ENCODE results near the gene ZNF234.
"Not testable (repeated sequence)": the region's sequence is repeated elsewhere in the genome, so short reads cannot be mapped to it uniquely, and the experiment has no call there.

The ZNF234 gene

DNA sequence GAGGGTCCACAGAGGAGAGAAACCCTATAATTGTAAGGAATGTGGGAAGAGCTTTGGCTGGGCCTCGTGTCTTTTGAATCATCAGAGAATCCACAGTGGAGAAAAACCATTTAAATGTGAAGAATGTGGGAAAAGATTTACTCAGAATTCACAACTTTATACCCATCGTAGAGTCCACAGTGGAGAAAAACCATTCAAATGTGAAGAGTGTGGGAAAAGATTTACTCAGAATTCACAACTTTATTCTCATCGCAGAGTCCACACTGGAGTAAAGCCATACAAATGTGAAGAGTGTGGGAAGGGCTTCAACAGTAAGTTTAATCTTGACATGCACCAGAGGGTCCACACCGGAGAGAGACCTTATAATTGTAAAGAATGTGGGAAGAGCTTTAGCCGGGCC lies 9.4 kb upstream of the ZNF234 start:
- H3K4me1 ChIP-seq (ENCODE audit: insufficient read depth, low read length), result no peaks in the 10 kb centered on the region
- peak overlapping the region in 1 of 2 donors; percentile 25 for H3K4me3 ChIP-seq (ENCODE audit: low read depth in 1 of 2, low read length in 2 of 2)
- H3K36me3 ChIP-seq (ENCODE audit: insufficient read depth, low read length), result peaks cover 39% of the 10 kb centered on the region
- no peaks in the 10 kb centered on the region for H3K27me3 ChIP-seq (ENCODE audit: control insufficient read depth in 1 of 2, insufficient read depth in 2 of 2, low read length in 2 of 2)
- H3K9me3 ChIP-seq (ENCODE audit: low read length), result peaks cover 42% of the 10 kb centered on the region
- no peak overlapping the region for H3K9ac ChIP-seq (ENCODE audit: low read length)
- H3K27ac ChIP-seq (ENCODE audit: low read depth, low read length), result no peak overlapping the region

DNA sequence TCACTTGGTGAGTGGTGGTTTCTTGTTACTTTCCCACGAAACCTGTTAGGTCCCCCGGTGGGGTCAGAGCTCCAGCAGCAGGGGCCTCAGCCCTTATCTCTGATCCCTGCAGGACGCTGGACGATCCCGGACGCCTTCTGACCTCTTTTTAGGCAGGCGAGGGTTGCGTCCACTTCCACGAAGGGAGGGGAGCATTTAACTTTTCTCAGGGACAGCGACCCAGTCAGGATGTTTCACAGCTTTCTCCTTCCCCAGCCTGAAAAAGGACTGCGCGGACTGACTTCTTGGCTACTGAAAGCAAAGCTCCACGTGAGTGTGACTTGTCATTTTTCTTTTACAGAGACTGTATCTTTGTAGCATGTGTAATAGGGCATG lies 692 bp downstream of the ZNF234 start:
- Histone ChIP-seq H3K4me3 (ENCODE audit: low read depth in 1 of 2, low read length in 2 of 2) (peak overlapping the region; percentile 80 to 94), H3K36me3 (ENCODE audit: insufficient read depth, low read length) (peaks cover 18% of the 10 kb centered on the region), H3K27me3 (ENCODE audit: control insufficient read depth in 1 of 2, insufficient read depth in 2 of 2, low read length in 2 of 2) (no peaks in the 10 kb centered on the region), H3K27ac (ENCODE audit: low read depth, low read length) (peak overlapping the region; percentile 78), H3K4me1 (ENCODE audit: insufficient read depth, low read length) (peaks cover 14% of the 10 kb centered on the region), H3K9me3 (ENCODE audit: low read length) (no peaks in the 10 kb centered on the region), H3K9ac (ENCODE audit: low read length) (peak overlapping the region; percentile 63)

DNA sequence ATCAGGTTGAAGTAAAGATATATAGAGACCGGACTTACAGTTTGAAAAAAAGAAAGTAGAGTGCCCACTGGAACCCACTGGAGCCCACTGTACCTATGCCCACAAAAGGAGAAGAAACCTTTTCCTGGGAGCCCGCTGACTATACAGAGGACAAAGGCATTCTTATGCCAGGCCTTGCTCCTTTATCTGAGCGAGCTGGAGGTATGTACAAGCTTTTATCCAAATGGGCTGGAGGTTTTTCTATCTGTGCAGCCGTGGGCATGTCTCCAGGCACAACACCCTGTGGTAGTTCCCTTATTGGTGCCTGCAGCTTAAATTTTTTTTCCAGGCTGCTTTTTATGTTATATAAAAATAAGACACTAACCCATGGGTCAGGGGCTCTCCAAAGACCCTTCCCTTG lies 8.4 kb downstream of the ZNF234 start:
- Histone ChIP-seq H3K4me3 (ENCODE audit: low read depth in 1 of 2, low read length in 2 of 2) (peak overlapping the region in 1 of 2 donors; percentile 27), H3K27ac (ENCODE audit: low read depth, low read length) (no peak overlapping the region), H3K36me3 (ENCODE audit: insufficient read depth, low read length) (peaks cover 76% of the 10 kb centered on the region), H3K4me1 (ENCODE audit: insufficient read depth, low read length) (no peaks in the 10 kb centered on the region), H3K9ac (ENCODE audit: low read length) (no peak overlapping the region), H3K9me3 (ENCODE audit: low read length) (peaks cover 42% of the 10 kb centered on the region), H3K27me3 (ENCODE audit: control insufficient read depth in 1 of 2, insufficient read depth in 2 of 2, low read length in 2 of 2) (no peaks in the 10 kb centered on the region)

DNA sequence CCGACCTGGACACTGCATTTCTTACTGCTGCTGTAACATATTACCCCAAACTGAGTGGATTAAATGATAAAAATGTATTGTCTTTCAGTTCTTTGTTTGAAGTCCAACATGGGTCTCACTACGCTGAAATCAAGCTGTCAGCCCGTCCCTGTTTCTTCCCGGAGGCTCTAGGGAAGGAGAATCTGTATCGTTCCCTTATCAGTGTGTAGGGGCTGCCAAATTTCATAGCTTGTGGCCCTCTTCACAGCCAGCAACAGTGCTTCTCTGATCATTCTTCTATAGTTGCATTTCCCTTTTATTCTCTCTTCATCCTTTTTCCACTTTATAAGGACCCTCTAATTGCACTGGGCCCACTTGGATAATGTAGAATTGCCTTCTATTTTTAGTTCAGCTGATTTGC lies 10.1 kb downstream of the ZNF234 start:
- Histone ChIP-seq H3K4me3 (ENCODE audit: low read depth in 1 of 2, low read length in 2 of 2) (peak overlapping the region in 1 of 2 donors; percentile 7), H3K4me1 (ENCODE audit: insufficient read depth, low read length) (no peaks in the 10 kb centered on the region)

DNA sequence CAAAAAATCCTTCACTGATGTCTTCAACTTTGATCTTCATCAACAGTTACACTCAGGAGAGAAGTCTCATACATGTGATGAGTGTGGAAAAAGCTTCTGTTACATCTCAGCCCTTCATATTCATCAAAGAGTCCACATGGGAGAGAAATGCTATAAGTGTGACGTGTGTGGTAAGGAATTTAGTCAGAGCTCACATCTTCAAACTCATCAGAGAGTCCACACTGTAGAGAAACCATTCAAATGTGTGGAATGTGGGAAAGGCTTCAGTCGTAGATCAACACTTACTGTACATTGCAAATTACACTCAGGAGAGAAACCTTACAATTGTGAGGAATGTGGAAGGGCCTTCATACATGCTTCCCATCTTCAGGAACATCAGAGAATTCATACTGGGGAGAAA lies 15.1 kb downstream of the ZNF234 start:
- Histone ChIP-seq H3K9me3 (ENCODE audit: low read length) (peaks cover 57% of the 10 kb centered on the region), H3K9ac (ENCODE audit: low read length) (no peak overlapping the region), H3K27me3 (ENCODE audit: control insufficient read depth in 1 of 2, insufficient read depth in 2 of 2, low read length in 2 of 2) (no peaks in the 10 kb centered on the region), H3K36me3 (ENCODE audit: insufficient read depth, low read length) (peaks cover 47% of the 10 kb centered on the region), H3K4me1 (ENCODE audit: insufficient read depth, low read length) (no peaks in the 10 kb centered on the region), H3K27ac (ENCODE audit: low read depth, low read length) (no peak overlapping the region), H3K4me3 (ENCODE audit: low read depth in 1 of 2, low read length in 2 of 2) (peak overlapping the region; percentile 1 to 12)

More for the DNA sequence above, 10.1 kb downstream of the ZNF234 start:
- H3K27ac ChIP-seq (ENCODE audit: low read depth, low read length), result no peak overlapping the region
- H3K27me3 ChIP-seq (ENCODE audit: control insufficient read depth in 1 of 2, insufficient read depth in 2 of 2, low read length in 2 of 2), result no peaks in the 10 kb centered on the region
- peaks cover 49% of the 10 kb centered on the region for H3K9me3 ChIP-seq (ENCODE audit: low read length)
- no peak overlapping the region for H3K9ac ChIP-seq (ENCODE audit: low read length)
- peaks cover 70% of the 10 kb centered on the region for H3K36me3 ChIP-seq (ENCODE audit: insufficient read depth, low read length)

DNA sequence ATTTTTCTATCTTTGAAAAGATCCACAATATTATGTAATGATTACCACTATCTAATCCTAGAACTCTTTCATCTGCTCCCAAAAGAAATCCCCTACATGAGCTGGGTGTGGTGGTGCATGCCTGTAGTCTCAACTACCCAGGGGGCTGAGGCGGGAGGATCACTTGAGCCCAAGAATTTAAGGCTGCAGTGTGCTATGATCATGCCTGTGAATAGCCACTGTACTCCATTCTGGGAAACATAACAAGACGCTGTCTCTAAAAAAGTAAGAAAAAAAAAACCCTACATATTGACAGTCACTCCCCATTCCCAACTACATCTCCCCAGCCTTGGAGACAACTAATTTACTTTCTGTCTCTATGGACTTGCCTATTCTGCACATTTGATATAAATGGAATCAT lies 22.4 kb downstream of the ZNF234 start:
- Histone ChIP-seq H3K9ac (ENCODE audit: low read length) (no peak overlapping the region), H3K27me3 (ENCODE audit: control insufficient read depth in 1 of 2, insufficient read depth in 2 of 2, low read length in 2 of 2) (no peaks in the 10 kb centered on the region), H3K27ac (ENCODE audit: low read depth, low read length) (no peak overlapping the region), H3K4me1 (ENCODE audit: insufficient read depth, low read length) (peaks cover 7% of the 10 kb centered on the region), H3K9me3 (ENCODE audit: low read length) (peaks cover 15% of the 10 kb centered on the region), H3K4me3 (ENCODE audit: low read depth in 1 of 2, low read length in 2 of 2) (no peak overlapping the region), H3K36me3 (ENCODE audit: insufficient read depth, low read length) (peaks cover 21% of the 10 kb centered on the region)

DNA sequence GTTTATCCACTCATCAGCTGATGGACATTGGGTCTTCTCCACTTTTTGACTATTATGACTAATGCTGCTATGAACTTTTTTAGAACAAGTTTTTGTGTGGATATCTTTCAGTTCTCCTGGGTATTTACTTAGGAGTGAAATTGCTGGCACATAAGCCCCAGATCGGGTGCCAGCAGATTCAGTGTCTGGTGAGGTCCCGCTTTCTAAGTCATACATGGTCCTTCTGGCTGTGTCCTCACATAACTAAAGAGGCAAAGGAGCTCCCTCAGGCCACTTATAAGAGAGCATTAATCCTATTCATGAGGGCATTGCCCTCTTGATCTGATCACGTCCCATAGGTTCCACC lies 22.9 kb downstream of the ZNF234 start:
- Histone ChIP-seq H3K9ac (ENCODE audit: low read length) (no peak overlapping the region), H3K36me3 (ENCODE audit: insufficient read depth, low read length) (peaks cover 25% of the 10 kb centered on the region), H3K4me1 (ENCODE audit: insufficient read depth, low read length) (peaks cover 7% of the 10 kb centered on the region), H3K27me3 (ENCODE audit: control insufficient read depth in 1 of 2, insufficient read depth in 2 of 2, low read length in 2 of 2) (no peaks in the 10 kb centered on the region), H3K4me3 (ENCODE audit: low read depth in 1 of 2, low read length in 2 of 2) (peak overlapping the region; percentile 69 to 79), H3K27ac (ENCODE audit: low read depth, low read length) (peak overlapping the region; percentile 80), H3K9me3 (ENCODE audit: low read length) (peaks cover 10% of the 10 kb centered on the region)

DNA sequence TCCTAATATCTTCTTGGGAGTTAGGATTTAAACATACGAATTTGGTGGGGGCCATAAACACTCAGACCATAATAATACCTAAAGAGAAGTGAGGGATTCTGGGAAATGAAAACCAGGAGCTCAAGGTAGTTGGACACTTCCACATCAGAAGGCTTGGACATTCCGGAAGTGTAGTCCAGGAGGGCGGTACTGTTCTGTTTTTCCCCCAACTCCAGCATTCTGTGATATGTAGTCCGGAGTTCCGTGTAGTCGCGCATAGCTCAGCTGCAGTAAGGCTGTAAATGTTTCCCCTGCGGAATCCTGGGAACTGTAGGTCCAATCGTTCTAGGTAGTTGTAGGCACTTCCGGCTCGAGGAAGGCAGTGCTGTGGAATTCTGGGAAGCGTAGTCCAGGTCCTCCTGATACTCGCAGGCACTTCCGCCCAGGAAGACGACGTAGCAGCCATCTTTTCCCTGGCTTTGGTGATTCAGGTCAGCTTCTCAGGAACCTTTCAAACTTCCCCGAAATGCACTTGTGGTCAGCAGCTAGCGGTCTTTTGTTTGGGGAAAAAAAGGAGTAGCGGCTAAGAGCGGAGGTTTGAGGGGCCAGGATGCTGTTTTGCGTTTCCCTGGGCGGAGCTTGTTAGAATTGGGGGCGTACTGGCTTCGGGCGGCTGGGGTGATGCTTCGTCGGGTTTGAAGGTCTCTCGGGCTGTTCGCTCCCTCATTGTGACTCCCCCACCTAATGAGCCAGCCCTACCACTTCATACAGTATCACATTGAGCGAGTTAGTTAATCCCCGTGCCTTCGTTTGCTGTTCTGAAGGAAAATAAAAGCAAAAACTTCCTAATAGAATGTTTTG lies 23.5 kb downstream of the ZNF234 start, which contains the start of gene ZNF226:
Gene ZNF226, plus strand, starts transcription at position 428 of the 840 bp plus-strand sequence. CDS start 4,981 bp downstream, outside the sequence.
- Histone ChIP-seq H3K4me3 (ENCODE audit: low read depth in 1 of 2, low read length in 2 of 2) (peak within 1 kb of the TSS; percentile 69 to 79), H3K36me3 (ENCODE audit: insufficient read depth, low read length) (peaks cover 31% of the 10 kb centered on the region), H3K27me3 (ENCODE audit: control insufficient read depth in 1 of 2, insufficient read depth in 2 of 2, low read length in 2 of 2) (no peaks in the 10 kb centered on the region), H3K9ac (ENCODE audit: low read length) (peak within 1 kb of the TSS; percentile 62), H3K4me1 (ENCODE audit: insufficient read depth, low read length) (peaks cover 7% of the 10 kb centered on the region), H3K27ac (ENCODE audit: low read depth, low read length) (peak within 1 kb of the TSS; percentile 80), H3K9me3 (ENCODE audit: low read length) (peaks cover 7% of the 10 kb centered on the region)

DNA sequence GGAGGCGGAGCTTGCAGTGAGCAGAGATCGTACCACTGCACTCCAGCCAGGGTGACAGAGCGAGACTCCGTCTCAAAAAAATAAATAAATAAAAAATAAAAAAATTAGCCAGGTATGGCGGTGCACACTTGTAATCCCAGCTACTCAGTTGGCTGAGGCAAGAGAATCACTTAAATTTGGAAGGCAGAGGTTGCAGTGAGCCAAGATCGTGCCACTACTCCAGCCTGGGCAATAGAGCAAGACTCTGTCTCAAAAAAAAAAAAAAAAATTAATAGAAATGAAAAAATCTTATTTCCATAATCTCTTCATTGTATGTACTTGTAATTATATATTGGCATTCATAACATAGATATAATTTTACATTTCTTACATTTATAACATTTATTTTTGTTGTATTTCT lies 29.3 kb downstream of the ZNF234 start:
- H3K4me3 ChIP-seq (ENCODE audit: low read depth in 1 of 2, low read length in 2 of 2); H3K9ac ChIP-seq (ENCODE audit: low read length); H3K4me1 ChIP-seq (ENCODE audit: insufficient read depth, low read length); H3K27ac ChIP-seq (ENCODE audit: low read depth, low read length); H3K27me3 ChIP-seq (ENCODE audit: control insufficient read depth in 1 of 2, insufficient read depth in 2 of 2, low read length in 2 of 2): not testable (repeated sequence)
- peaks cover 82% of the 10 kb centered on the region for H3K36me3 ChIP-seq (ENCODE audit: insufficient read depth, low read length)
- H3K9me3 ChIP-seq (ENCODE audit: low read length), result peaks cover 50% of the 10 kb centered on the region

DNA sequence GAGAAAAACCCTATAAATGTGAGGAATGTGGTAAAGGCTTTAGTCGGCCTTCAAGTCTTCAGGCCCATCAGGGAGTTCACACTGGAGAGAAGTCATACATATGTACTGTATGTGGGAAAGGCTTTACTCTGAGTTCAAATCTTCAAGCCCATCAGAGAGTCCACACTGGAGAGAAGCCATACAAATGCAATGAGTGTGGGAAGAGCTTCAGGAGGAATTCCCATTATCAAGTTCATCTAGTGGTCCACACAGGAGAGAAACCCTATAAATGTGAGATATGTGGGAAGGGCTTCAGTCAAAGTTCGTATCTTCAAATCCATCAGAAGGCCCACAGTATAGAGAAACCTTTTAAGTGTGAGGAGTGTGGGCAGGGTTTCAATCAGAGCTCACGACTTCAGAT lies 35.2 kb downstream of the ZNF234 start:
- Histone ChIP-seq H3K4me1 (ENCODE audit: insufficient read depth, low read length) (no peaks in the 10 kb centered on the region), H3K27me3 (ENCODE audit: control insufficient read depth in 1 of 2, insufficient read depth in 2 of 2, low read length in 2 of 2) (no peaks in the 10 kb centered on the region), H3K4me3 (ENCODE audit: low read depth in 1 of 2, low read length in 2 of 2) (peak overlapping the region in 1 of 2 donors; percentile 5), H3K36me3 (ENCODE audit: insufficient read depth, low read length) (peaks cover 58% of the 10 kb centered on the region), H3K27ac (ENCODE audit: low read depth, low read length) (no peak overlapping the region), H3K9me3 (ENCODE audit: low read length) (peaks cover 80% of the 10 kb centered on the region), H3K9ac (ENCODE audit: low read length) (no peak overlapping the region)

DNA sequence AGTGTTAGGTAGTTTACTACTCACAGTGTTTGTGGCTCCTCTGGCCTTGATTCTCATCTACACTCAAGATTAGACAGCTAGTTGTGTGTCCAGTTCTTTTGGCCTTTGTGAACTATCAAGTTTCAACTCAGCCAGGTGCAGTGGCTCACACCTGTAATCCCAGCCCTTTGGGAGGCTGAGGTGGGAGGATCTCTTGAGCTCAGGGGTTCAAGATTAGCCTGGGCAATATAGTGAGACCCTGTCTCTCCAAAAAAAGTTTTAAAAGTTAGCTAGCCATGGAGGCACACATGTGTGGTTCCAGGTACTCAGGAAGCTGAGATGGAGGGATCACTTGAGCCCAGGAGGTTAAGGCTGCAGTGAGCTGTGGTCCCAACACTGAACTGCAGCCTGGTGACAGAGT lies 39.6 kb downstream of the ZNF234 start:
- Histone ChIP-seq H3K9me3 (ENCODE audit: low read length) (peaks cover 60% of the 10 kb centered on the region), H3K9ac (ENCODE audit: low read length) (no peak overlapping the region), H3K27ac (ENCODE audit: low read depth, low read length) (no peak overlapping the region), H3K27me3 (ENCODE audit: control insufficient read depth in 1 of 2, insufficient read depth in 2 of 2, low read length in 2 of 2) (no peaks in the 10 kb centered on the region), H3K4me1 (ENCODE audit: insufficient read depth, low read length) (no peaks in the 10 kb centered on the region), H3K4me3 (ENCODE audit: low read depth in 1 of 2, low read length in 2 of 2) (no peak overlapping the region), H3K36me3 (ENCODE audit: insufficient read depth, low read length) (peaks cover 14% of the 10 kb centered on the region)

DNA sequence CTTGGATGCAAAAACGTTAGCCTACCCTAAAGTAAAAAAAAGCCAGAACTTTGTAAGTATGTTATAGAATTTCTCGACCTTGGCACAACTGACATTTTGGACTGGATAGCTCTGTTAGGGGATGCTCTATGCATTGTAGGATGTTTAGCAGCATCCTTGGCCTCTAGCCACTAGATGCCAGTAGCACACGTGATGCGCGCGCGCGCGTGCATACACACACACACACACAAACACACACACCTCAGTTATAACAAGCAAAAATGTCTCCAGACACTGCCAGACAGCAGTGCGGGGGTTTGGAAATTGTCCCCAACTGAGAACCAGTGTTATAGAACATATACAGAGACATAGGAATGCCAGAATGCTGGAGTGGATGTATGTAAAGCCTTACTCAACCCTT lies 40.8 kb downstream of the ZNF234 start:
- Histone ChIP-seq H3K4me3 (ENCODE audit: low read depth in 1 of 2, low read length in 2 of 2) (peak overlapping the region in 1 of 2 donors; percentile 1), H3K36me3 (ENCODE audit: insufficient read depth, low read length) (peaks cover 2% of the 10 kb centered on the region), H3K27ac (ENCODE audit: low read depth, low read length) (no peak overlapping the region), H3K9ac (ENCODE audit: low read length) (no peak overlapping the region), H3K9me3 (ENCODE audit: low read length) (peaks cover 59% of the 10 kb centered on the region), H3K4me1 (ENCODE audit: insufficient read depth, low read length) (no peaks in the 10 kb centered on the region), H3K27me3 (ENCODE audit: control insufficient read depth in 1 of 2, insufficient read depth in 2 of 2, low read length in 2 of 2) (no peaks in the 10 kb centered on the region)
